MM.1S (cell line): ENCODE results near the gene FETUB.

Experiments used
- DNase-seq: peaks from one replicate; pipeline ENCODE4 v3.0.0-alpha.2; 2015
- H2AFZ ChIP-seq: fragments of 300-600 bp; sonication (generic); 2 replicates; pipeline ENCODE4 v1.6.0; 2016; ENCODE audit warnings: antibody characterized with exemption, low read length
- H3F3A ChIP-seq: fragments of 300-600 bp; sonication (generic); 2 replicates; pipeline ENCODE4 v1.6.1; 2016; ENCODE audit warnings: mild to moderate bottlenecking, antibody characterized with exemption, low read length, moderate library complexity, mixed read lengths; ENCODE audit not compliant: insufficient read depth
- H3K27ac ChIP-seq: fragments of 300-600 bp; sonication (generic); 2 replicates; pipeline ENCODE4 v1.5.1; 2016; ENCODE audit warnings: mild to moderate bottlenecking, low read length
- H3K27me3 ChIP-seq: fragments of 300-600 bp; sonication (generic); replicated peaks from 2 replicates; pipeline ENCODE4 v1.6.0; 2016; ENCODE audit warnings: low read length; ENCODE audit not compliant: insufficient read depth
- H3K36me3 ChIP-seq: fragments of 300-600 bp; sonication (generic); replicated peaks from 2 replicates; pipeline ENCODE4 v1.6.1; 2016; ENCODE audit warnings: mild to moderate bottlenecking, low read length, mixed read lengths; ENCODE audit not compliant: insufficient read depth
- H3K4me1 ChIP-seq: fragments of 300-600 bp; sonication (generic); 2 replicates; pipeline ENCODE4 v1.6.1; 2016; ENCODE audit warnings: low read length, mixed read lengths
- H3K4me2 ChIP-seq: fragments of 300-600 bp; sonication (generic); 2 replicates; pipeline ENCODE4 v1.6.0; 2016; ENCODE audit warnings: low read depth, low read length
- H3K4me3 ChIP-seq: fragments of 300-600 bp; sonication (generic); 2 replicates; pipeline ENCODE4 v1.5.1; 2016; ENCODE audit warnings: low read length, mixed read lengths
- H3K79me2 ChIP-seq: fragments of 300-600 bp; sonication (generic); 2 replicates; pipeline ENCODE4 v1.6.1; 2016; ENCODE audit warnings: mixed run types, low read length, mixed read lengths
- H3K9ac ChIP-seq: fragments of 300-600 bp; sonication (generic); 2 replicates; pipeline ENCODE4 v1.6.1; 2016; ENCODE audit warnings: low read length, mixed read lengths
- H3K9me2 ChIP-seq: fragments of 300-600 bp; sonication (generic); replicated peaks from 2 replicates; pipeline ENCODE4 v1.6.1; 2016; ENCODE audit warnings: mild to moderate bottlenecking, low read length, mixed read lengths; ENCODE audit not compliant: insufficient read depth
- H3K9me3 ChIP-seq: fragments of 300-600 bp; sonication (generic); replicated peaks from 2 replicates; pipeline ENCODE4 v1.6.1; 2016; ENCODE audit warnings: mild to moderate bottlenecking, low read length, mixed read lengths; ENCODE audit not compliant: insufficient read depth
- H4K20me1 ChIP-seq: fragments of 300-600 bp; sonication (generic); 2 replicates; pipeline ENCODE4 v1.6.1; 2016; ENCODE audit warnings: mild to moderate bottlenecking, low read length, moderate library complexity, mixed read lengths; ENCODE audit not compliant: insufficient read depth
- EZH2 ChIP-seq: fragments of 300-600 bp; sonication (generic); optimal IDR thresholded peaks from 2 replicates; pipeline ENCODE3; 2017; ENCODE audit warnings: low read depth, mild to moderate bottlenecking, antibody characterized with exemption, low read length, mixed read lengths
- EZH2phosphoT487 ChIP-seq: fragments of 300-600 bp; sonication (generic); IDR thresholded peaks from 2 replicates; pipeline ENCODE4 v1.6.1; 2018; ENCODE audit warnings: antibody characterized with exemption, low read length
- TF ChIP-seq, protein P1 (sequence below): fragments of 300-600 bp; sonication (generic); IDR thresholded peaks from 2 replicates; pipeline ENCODE4 v1.5.1; 2016; ENCODE audit warnings: antibody characterized with exemption, low read length, mixed read lengths

The FETUB gene

DNA sequence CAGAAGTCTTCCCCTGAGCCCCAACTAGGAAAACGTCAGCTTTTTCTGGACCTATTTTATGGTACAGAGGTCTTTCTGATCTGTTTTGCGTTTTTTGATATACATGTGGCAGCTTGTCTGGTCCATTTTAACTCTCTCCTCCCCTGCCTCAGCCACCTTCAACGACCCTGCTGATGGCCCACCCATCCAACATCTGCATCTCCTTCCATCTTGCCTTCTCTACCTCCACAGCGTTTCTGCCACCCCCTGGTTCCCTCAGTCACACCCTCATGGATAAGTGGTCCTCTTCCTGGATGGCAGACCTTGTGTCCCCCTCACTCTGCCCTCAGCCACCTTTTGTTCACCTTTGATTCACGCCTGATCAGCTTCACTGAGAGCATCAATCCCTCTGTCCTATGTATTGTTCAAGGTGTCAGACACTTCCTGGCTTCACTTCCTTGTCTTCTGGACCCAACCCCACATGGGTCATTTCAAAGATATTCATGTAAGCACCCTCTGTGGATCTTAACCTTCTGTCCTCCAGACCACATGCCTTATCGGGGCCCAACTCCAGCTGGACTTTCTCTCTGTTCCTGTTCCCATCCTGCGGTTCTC, 13.8 kb upstream of the FETUB start:
- TF ChIP-seq, protein P1, sequence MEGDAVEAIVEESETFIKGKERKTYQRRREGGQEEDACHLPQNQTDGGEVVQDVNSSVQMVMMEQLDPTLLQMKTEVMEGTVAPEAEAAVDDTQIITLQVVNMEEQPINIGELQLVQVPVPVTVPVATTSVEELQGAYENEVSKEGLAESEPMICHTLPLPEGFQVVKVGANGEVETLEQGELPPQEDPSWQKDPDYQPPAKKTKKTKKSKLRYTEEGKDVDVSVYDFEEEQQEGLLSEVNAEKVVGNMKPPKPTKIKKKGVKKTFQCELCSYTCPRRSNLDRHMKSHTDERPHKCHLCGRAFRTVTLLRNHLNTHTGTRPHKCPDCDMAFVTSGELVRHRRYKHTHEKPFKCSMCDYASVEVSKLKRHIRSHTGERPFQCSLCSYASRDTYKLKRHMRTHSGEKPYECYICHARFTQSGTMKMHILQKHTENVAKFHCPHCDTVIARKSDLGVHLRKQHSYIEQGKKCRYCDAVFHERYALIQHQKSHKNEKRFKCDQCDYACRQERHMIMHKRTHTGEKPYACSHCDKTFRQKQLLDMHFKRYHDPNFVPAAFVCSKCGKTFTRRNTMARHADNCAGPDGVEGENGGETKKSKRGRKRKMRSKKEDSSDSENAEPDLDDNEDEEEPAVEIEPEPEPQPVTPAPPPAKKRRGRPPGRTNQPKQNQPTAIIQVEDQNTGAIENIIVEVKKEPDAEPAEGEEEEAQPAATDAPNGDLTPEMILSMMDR: no peak
- TF ChIP-seq EZH2phosphoT487 (no peak), EZH2 (no peak)
- H3K36me3 ChIP-seq: no peaks in the 10 kb centered on the region
- no peak overlapping the region for H3K4me3 ChIP-seq
- no peak overlapping the region for H3K9ac ChIP-seq
- no peaks in the 10 kb centered on the region for H4K20me1 ChIP-seq
- no peaks in the 10 kb centered on the region for H3K9me3 ChIP-seq
- no peaks in the 10 kb centered on the region for H3K4me1 ChIP-seq
- no peak overlapping the region for H2AFZ ChIP-seq
- no peak overlapping the region for H3K27ac ChIP-seq
- H3F3A ChIP-seq: no peaks in the 10 kb centered on the region
- H3K79me2 ChIP-seq: no peaks in the 10 kb centered on the region
- DNase-seq: no peak
- H3K4me2 ChIP-seq: no peak overlapping the region
- no peaks in the 10 kb centered on the region for H3K9me2 ChIP-seq
- H3K27me3 ChIP-seq: no peaks in the 10 kb centered on the region

DNA sequence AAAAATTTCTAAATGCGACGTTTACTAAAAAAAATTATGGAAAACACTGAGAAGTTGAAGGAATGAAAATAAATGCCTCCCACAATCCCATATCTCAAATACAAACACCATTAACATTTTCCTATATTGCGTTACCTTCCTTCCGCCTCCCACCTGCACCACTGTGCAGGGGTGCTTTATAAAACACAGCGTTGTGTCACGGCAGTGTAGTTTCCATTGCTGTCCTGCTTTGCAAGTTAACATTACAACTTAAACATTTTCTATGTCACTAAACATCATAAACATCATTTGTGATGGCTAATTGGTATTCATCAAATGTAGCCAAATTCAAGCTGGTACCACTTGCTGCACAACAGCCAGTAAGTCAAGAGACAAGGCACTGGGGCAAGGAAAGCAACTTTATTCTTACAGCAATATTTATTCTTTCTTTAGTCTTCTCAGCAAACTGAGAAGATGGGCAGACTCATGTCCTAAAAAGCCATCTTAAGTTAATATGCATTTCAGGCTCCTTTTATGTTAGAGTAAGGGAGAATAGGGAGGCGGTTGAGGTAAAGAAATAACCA, 12.3 kb upstream of the FETUB start:
- Histone ChIP-seq H2AFZ (no peak overlapping the region), H3K4me1 (no peaks in the 10 kb centered on the region), H3K27ac (no peak overlapping the region), H4K20me1 (no peaks in the 10 kb centered on the region), H3K36me3 (no peaks in the 10 kb centered on the region), H3K9me3 (no peaks in the 10 kb centered on the region), H3F3A (no peaks in the 10 kb centered on the region), H3K9ac (no peak overlapping the region), H3K27me3 (no peaks in the 10 kb centered on the region), H3K4me3 (no peak overlapping the region), H3K9me2 (no peaks in the 10 kb centered on the region), H3K4me2 (no peak overlapping the region), H3K79me2 (no peaks in the 10 kb centered on the region)
- DNase-seq: no peak
- no peak for TF ChIP-seq EZH2phosphoT487

DNA sequence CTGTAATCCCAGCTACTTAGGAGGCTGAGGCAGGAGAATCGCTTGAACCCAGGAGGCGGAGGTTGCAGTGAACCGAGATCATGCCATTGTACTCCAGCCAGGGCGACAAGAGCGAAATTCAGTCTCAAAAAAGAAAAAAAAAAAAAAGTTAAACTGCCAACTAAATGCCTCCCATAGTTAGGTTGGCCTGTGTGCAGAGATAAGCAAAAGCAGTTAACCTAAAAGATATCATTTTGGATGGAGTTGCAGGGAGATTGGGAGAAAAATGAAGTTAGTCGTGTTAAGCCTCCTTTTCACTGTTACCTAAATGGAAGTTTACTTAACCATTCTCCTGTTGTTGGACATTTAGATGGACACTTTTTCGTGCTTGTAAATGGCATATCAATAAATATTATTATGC, 11.4 kb upstream of the FETUB start:
- H3F3A ChIP-seq: no peaks in the 10 kb centered on the region
- H3K4me2 ChIP-seq: no peak overlapping the region
- H3K9me2 ChIP-seq: no peaks in the 10 kb centered on the region
- H3K9ac ChIP-seq: no peak overlapping the region
- TF ChIP-seq EZH2phosphoT487 (no peak), EZH2 (no peak)
- TF ChIP-seq, protein P1: no peak
- DNase-seq: no peak
- H2AFZ ChIP-seq: no peak overlapping the region
- no peaks in the 10 kb centered on the region for H3K4me1 ChIP-seq
- no peaks in the 10 kb centered on the region for H3K27me3 ChIP-seq
- no peaks in the 10 kb centered on the region for H3K79me2 ChIP-seq
- H3K4me3 ChIP-seq: no peak overlapping the region
- H3K9me3 ChIP-seq: no peaks in the 10 kb centered on the region
- no peaks in the 10 kb centered on the region for H4K20me1 ChIP-seq
- no peak overlapping the region for H3K27ac ChIP-seq
- H3K36me3 ChIP-seq: no peaks in the 10 kb centered on the region

DNA sequence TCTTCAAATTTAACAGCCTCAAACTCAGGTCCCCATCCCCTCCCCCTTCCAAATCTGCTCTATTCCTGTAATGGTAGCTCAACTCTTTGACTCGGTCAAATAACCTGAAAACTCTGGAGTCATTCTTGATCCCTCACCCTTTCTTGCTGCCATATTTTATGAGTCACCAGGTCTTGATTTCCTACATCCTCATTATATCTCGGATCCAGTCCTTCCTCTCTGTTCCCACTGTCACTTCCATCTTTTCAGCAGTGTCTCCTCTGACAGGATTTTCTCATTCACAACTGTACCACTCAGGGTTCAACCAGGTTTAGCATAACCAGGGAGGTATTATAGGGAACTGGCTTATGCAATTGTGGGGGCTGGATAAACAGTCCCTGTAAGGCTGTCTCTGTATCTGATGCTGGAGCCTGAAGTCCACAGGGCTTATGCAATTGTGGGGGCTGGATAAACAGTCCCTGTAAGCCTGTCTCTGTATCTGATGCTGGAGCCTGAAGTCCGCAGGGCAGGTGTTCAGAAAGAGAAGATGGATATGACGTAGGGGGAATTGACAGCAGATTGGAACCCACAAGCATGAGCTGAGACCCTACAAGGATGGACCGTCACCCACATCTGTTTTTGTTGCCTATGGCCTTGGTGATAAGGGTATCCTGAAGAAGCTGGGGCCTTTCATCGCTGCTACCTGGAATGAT, 9.1 kb upstream of the FETUB start:
- no peaks in the 10 kb centered on the region for H3K27me3 ChIP-seq
- no peaks in the 10 kb centered on the region for H3K79me2 ChIP-seq
- no peaks in the 10 kb centered on the region for H3F3A ChIP-seq
- no peak overlapping the region for H3K4me3 ChIP-seq
- H4K20me1 ChIP-seq: no peaks in the 10 kb centered on the region
- H3K9me2 ChIP-seq: no peaks in the 10 kb centered on the region
- no peak overlapping the region for H3K27ac ChIP-seq
- no peak overlapping the region for H2AFZ ChIP-seq
- no peaks in the 10 kb centered on the region for H3K4me1 ChIP-seq
- H3K4me2 ChIP-seq: no peak overlapping the region
- no peak overlapping the region for H3K9ac ChIP-seq
- TF ChIP-seq, protein P1: no peak
- no peak for TF ChIP-seq EZH2
- no peak for TF ChIP-seq EZH2phosphoT487
- no peaks in the 10 kb centered on the region for H3K36me3 ChIP-seq
- no peaks in the 10 kb centered on the region for H3K9me3 ChIP-seq
- no peak for DNase-seq
